K562 (cell line): ENCODE results near the gene GPATCH4. TPM values are rescaled to one million over a fixed set of nuclear protein-coding genes. Genes with fewer than 3 reads are reported as not detected.

Experiments
- CTCF ChIP-seq, 3 experiments: IDR thresholded peaks in 2 of 3; conservative IDR thresholded peaks in 1 of 3; 2 replicates each; pipeline ENCODE4 v1.5.1; 2011 to 2012; ENCODE audit warnings: low read length in 3 of 3, mild to moderate bottlenecking in 3 of 3, control low read depth in 2 of 3, improper control_type of control experiment in 1 of 3, inconsistent platforms in 1 of 3, low read depth in 1 of 3, mixed read lengths in 1 of 3, moderate library complexity in 1 of 3; ENCODE audit not compliant: insufficient read depth in 2 of 3
- KAT8 ChIP-seq: fragments of 450-650 bp; IDR thresholded peaks from 2 replicates; pipeline ENCODE4 v1.6.1; 2016; ENCODE audit warnings: low read depth, mild to moderate bottlenecking
- KLF16 ChIP-seq: IDR thresholded peaks from 2 replicates; pipeline ENCODE4 v1.6.1; 2016; ENCODE audit warnings: antibody characterized with exemption
- RAD21 ChIP-seq, 2 experiments: fragments of 250-450 bp in 1 of 2; fragments of 450-650 bp in 1 of 2; sonication (Bioruptor Pico) in 1 of 2; formaldehyde crosslinking in 1 of 2; IDR thresholded peaks in 1 of 2; conservative IDR thresholded peaks in 1 of 2; 2 replicates each; pipeline versions ENCODE4 v1.4.0 to v1.8.0; 2020 to 2022; ENCODE audit warnings: mild to moderate bottlenecking in 2 of 2, moderate library complexity in 1 of 2
- SETDB1 ChIP-seq: IDR thresholded peaks from one replicate; pipeline ENCODE4 v1.6.1; 2012; ENCODE audit warnings: low read length, control low read depth, inconsistent platforms
- TSC22D4 ChIP-seq: fragments of 450-650 bp; IDR thresholded peaks from 2 replicates; pipeline ENCODE4 v1.6.1; 2016; ENCODE audit warnings: missing genetic modification characterization, missing biosample characterization, control low read depth
- ZNF785 ChIP-seq: fragments of 250-450 bp; sonication (Bioruptor Pico); IDR thresholded peaks from 2 replicates; pipeline ENCODE4 v1.4.0; 2020; ENCODE audit warnings: mild to moderate bottlenecking
- polyA plus RNA-seq, 8 experiments: library from polyadenylated mRNA; depleted of rRNA in 4 of 8; stranded (reverse) in 5 of 8; unstranded in 3 of 8; fragments of >200 nt; fragmentation: Nextera tagmentation in 2 of 8; fragmentation: Illumina TruSeq in 1 of 8; extraction: Ambion mirVana in 2 of 8; extraction: Trizol in 1 of 8; gene quantifications; 2 replicates each; pipeline versions ENCODE4 v1.2.1 to v1.2.3, GENCODE V29; 2011 to 2014; ENCODE audit warnings: inconsistent platforms in 1 of 8, missing spikeins in 1 of 8
- total RNA-seq, 7 experiments: library from RNA; depleted of rRNA in 6 of 7; stranded (reverse); fragments of >200 nt in 6 of 7; fragmentation: Illumina TruSeq in 2 of 7; extraction: Trizol in 2 of 7; gene quantifications; 2 replicates each; pipeline versions ENCODE4 v1.2.1 to v1.2.3, GENCODE V29; 2011 to 2021; ENCODE audit warnings: low replicate concordance in 1 of 7
- TF ChIP-seq, protein P1 (sequence below), 2 experiments: IDR thresholded peaks in 1 of 2; conservative IDR thresholded peaks in 1 of 2; 2 replicates each; pipeline ENCODE4 v1.6.1; 2016; ENCODE audit warnings: low read depth in 2 of 2, mild to moderate bottlenecking in 1 of 2, missing compliant biosample characterization in 1 of 2, missing genetic modification characterization in 1 of 2, moderate library complexity in 1 of 2

Gene GPATCH4
- total and polyA plus RNA-seq, 9 of the 15 experiments (the other 6 are each of a cell fraction or from before 2014, with no cell fraction given): 43.7 to 105 (median 76.5) TPM

GRCh38 chr1:156583821-156584622 is 17.3 kb downstream of the GPATCH4 start (continued):
- TF ChIP-seq, protein P1, sequence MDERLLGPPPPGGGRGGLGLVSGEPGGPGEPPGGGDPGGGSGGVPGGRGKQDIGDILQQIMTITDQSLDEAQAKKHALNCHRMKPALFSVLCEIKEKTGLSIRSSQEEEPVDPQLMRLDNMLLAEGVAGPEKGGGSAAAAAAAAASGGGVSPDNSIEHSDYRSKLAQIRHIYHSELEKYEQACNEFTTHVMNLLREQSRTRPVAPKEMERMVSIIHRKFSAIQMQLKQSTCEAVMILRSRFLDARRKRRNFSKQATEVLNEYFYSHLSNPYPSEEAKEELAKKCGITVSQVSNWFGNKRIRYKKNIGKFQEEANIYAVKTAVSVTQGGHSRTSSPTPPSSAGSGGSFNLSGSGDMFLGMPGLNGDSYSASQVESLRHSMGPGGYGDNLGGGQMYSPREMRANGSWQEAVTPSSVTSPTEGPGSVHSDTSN (CRISPR knock-in tag; IDR thresholded peaks at IDR 0.05; ENCODE audit: low read depth): no peak
- TF ChIP-seq, protein P1 (tag; conservative IDR thresholded peaks at IDR 0.05; ENCODE audit: low read depth): no peak
- TF ChIP-seq CTCF (IDR thresholded peaks at IDR 0.05 in 2 of 3, conservative IDR thresholded peaks at IDR 0.05 in 1 of 3; ENCODE audit: insufficient read depth in 2 of 3, low read depth in 1 of 3, low read length in 3 of 3): peak; percentile 88 to 98 (median 90)
- no peak for TF ChIP-seq ZNF785 (CRISPR knock-in tag)
- no peak for TF ChIP-seq TSC22D4 (tag)
- TF ChIP-seq RAD21 (CRISPR knock-in tag; conservative IDR thresholded peaks at IDR 0.05 in 1 of 2, IDR thresholded peaks at IDR 0.05 in 1 of 2): peak; percentile 79 to 92
- no peak for TF ChIP-seq SETDB1
- no peak for TF ChIP-seq KAT8
- TF ChIP-seq KLF16: peak; percentile 60; the same call in 1 of the 2 replicates
